HCT116 (cell line): ENCODE results near the gene BMERB1. TPM values are rescaled to one million over a fixed set of nuclear protein-coding genes. Genes with fewer than 3 reads are reported as not detected.

ENCODE experiments used
- ATAC-seq: fragments of 200-7000 bp; cut with Tn5 transposase; 2 replicates; pipeline ENCODE4 v1.9.1; 2020; ENCODE audit warnings: mild to moderate bottlenecking, moderate library complexity
- BruUV-seq: library from RNA; stranded (reverse); fragments of 400-500 nt; replicated peaks from 2 replicates; lab custom pipeline; 2021; lab: Mats Ljungman, UMichigan
- CTCF ChIA-PET: fragments of 300-600 bp; sonication (Branson Sonifier 250); formaldehyde crosslinking; loops from one replicate; lab custom pipeline; 2021; ENCODE audit warnings: antibody characterized with exemption; lab: Charles Lee
- POLR2A ChIA-PET: fragments of 300-600, 350-600 bp; sonication (Branson Sonifier 250); formaldehyde crosslinking; loops from one replicate; lab custom pipeline; 2021; ENCODE audit warnings: antibody characterized with exemption; lab: Charles Lee
- RAD21 ChIA-PET, 2 experiments: fragments of 300-600 bp; sonication (Branson Sonifier 250); formaldehyde crosslinking; loops; one replicate each; lab custom pipeline; 2023; ENCODE audit warnings: low total read pairs in 2 of 2; ENCODE audit not compliant: uncharacterized antibody in 2 of 2, unreplicated experiment in 2 of 2, low non-redundant PET in 1 of 2; lab: Charles Lee
- DNase-seq: peaks from one replicate; pipeline ENCODE4 v3.0.0-alpha.2; 2010; ENCODE audit warnings: low read depth, low spot score
- H2AFZ ChIP-seq: fragments of 200-600 bp; shearing (Covaris generic), sonication (generic); 2 replicates; pipeline ENCODE4 v1.6.1; 2017; ENCODE audit warnings: low read depth, mixed run types, mixed read lengths, antibody characterized with exemption, low read length; ENCODE audit not compliant: poor library complexity, severe bottlenecking
- H3K27ac ChIP-seq: 2 replicates; pipeline ENCODE4 v1.5.1; 2012; ENCODE audit warnings: low read depth, low read length
- H3K27me3 ChIP-seq: fragments of 200-600 bp; sonication (generic); 2 replicates; pipeline ENCODE4 v1.6.1; 2016; ENCODE audit warnings: mixed run types, low read length, mixed read lengths; ENCODE audit not compliant: insufficient read depth
- H3K36me3 ChIP-seq, 2 experiments: fragments of 200-500 bp in 1 of 2; fragments of 200-600 bp in 1 of 2; sonication (Bioruptor generic) in 1 of 2; sonication (generic) in 1 of 2; 2 replicates each; pipeline versions ENCODE4 v1.5.1 to v1.6.1; 2014 to 2016; ENCODE audit warnings: low read length in 2 of 2, inconsistent platforms in 1 of 2, mixed read lengths in 1 of 2, mixed run types in 1 of 2; ENCODE audit not compliant: insufficient read depth in 2 of 2, control insufficient read depth in 1 of 2
- H3K4me1 ChIP-seq, 2 experiments: fragments of 200-600 bp in 1 of 2; sonication (generic) in 1 of 2; 2 replicates each; pipeline versions ENCODE4 v1.5.1 to v1.6.1; 2012 to 2017; ENCODE audit warnings: low read length in 2 of 2, inconsistent platforms in 1 of 2, mild to moderate bottlenecking in 1 of 2, mixed read lengths in 1 of 2, mixed run types in 1 of 2, moderate library complexity in 1 of 2; ENCODE audit not compliant: insufficient read depth in 2 of 2, control insufficient read depth in 1 of 2
- H3K4me2 ChIP-seq: fragments of 200-600 bp; sonication (generic); 2 replicates; pipeline ENCODE4 v1.6.1; 2017; ENCODE audit warnings: mixed run types, low read length, mixed read lengths
- H3K4me3 ChIP-seq, 2 experiments: fragments of 200-600 bp in 1 of 2; sonication (generic) in 1 of 2; replicated peaks in 1 of 2; 2 replicates each; pipeline ENCODE4 v1.5.1; 2011 to 2016; ENCODE audit warnings: low read length in 2 of 2, control low read depth in 1 of 2, low read depth in 1 of 2, mild to moderate bottlenecking in 1 of 2, mixed read lengths in 1 of 2, mixed run types in 1 of 2
- H3K79me2 ChIP-seq: fragments of 200-600 bp; sonication (generic); 2 replicates; pipeline ENCODE4 v1.6.1; 2017; ENCODE audit warnings: mild to moderate bottlenecking, mixed run types, low read length, moderate library complexity, mixed read lengths; ENCODE audit not compliant: insufficient read depth
- H3K9ac ChIP-seq: fragments of 200-600 bp; sonication (generic); 2 replicates; pipeline ENCODE4 v1.6.1; 2016; ENCODE audit warnings: low read length, mixed read lengths
- H3K9me2 ChIP-seq: fragments of 200-600 bp; sonication (generic), shearing (Covaris generic); 2 replicates; pipeline ENCODE4 v1.6.1; 2017; ENCODE audit warnings: mixed run types, mild to moderate bottlenecking, moderate library complexity; ENCODE audit not compliant: insufficient read depth
- H3K9me3 ChIP-seq, 2 experiments: fragments of 200-500 bp in 1 of 2; fragments of 200-600 bp in 1 of 2; sonication (Bioruptor generic) in 1 of 2; sonication (generic) in 1 of 2; 2 replicates each; pipeline ENCODE4 v1.6.1; 2014 to 2017; ENCODE audit warnings: low read length in 2 of 2, mixed read lengths in 2 of 2, inconsistent platforms in 1 of 2, low read depth in 1 of 2, mild to moderate bottlenecking in 1 of 2, mixed run types in 1 of 2, moderate library complexity in 1 of 2; ENCODE audit not compliant: control insufficient read depth in 1 of 2, insufficient read depth in 1 of 2
- H4K20me1 ChIP-seq: fragments of 200-600 bp; sonication (generic), shearing (Covaris generic); 2 replicates; pipeline ENCODE4 v1.6.1; 2017; ENCODE audit warnings: mixed run types, mild to moderate bottlenecking, moderate library complexity; ENCODE audit not compliant: insufficient read depth
- CBX3 ChIP-seq: IDR thresholded peaks from 2 replicates; pipeline ENCODE4 v1.6.1; 2012; ENCODE audit warnings: low read depth
- CEBPB ChIP-seq: IDR thresholded peaks from 2 replicates; pipeline ENCODE4 v1.6.1; 2012; ENCODE audit warnings: low read depth
- EGR1 ChIP-seq: IDR thresholded peaks from 2 replicates; pipeline ENCODE4 v1.6.1; 2012; ENCODE audit warnings: low read depth
- JUND ChIP-seq: IDR thresholded peaks from 2 replicates; pipeline ENCODE4 v1.6.1; 2012
- MAX ChIP-seq: IDR thresholded peaks from 2 replicates; pipeline ENCODE4 v1.6.1; 2012
- POLR2AphosphoS5 ChIP-seq: IDR thresholded peaks from 2 replicates; pipeline ENCODE4 v1.6.1; 2011; ENCODE audit warnings: mild to moderate bottlenecking, low read depth, low read length, moderate library complexity
- RAD21 ChIP-seq: IDR thresholded peaks from 2 replicates; pipeline ENCODE4 v1.6.1; 2012; ENCODE audit warnings: low read depth, mild to moderate bottlenecking
- REST ChIP-seq: IDR thresholded peaks from 2 replicates; pipeline ENCODE4 v1.6.1; 2012; ENCODE audit warnings: low read depth
- SRF ChIP-seq: IDR thresholded peaks from 2 replicates; pipeline ENCODE4 v1.6.1; 2012; ENCODE audit warnings: low read depth
- YY1 ChIP-seq: IDR thresholded peaks from 2 replicates; pipeline ENCODE4 v1.6.1; 2011; ENCODE audit warnings: low read length, low read depth, moderate library complexity, mild to moderate bottlenecking; ENCODE audit not compliant: insufficient replicate concordance; ENCODE audit errors: extremely low read depth
- ZNF274 ChIP-seq: fragments of 200-500 bp; sonication (Bioruptor generic); IDR thresholded peaks from 2 replicates; pipeline ENCODE4 v1.6.1; 2014; ENCODE audit warnings: mild to moderate bottlenecking, low read depth, low read length, inconsistent platforms
- intact Hi-C: fragments of 100-400 bp; cut with micrococcal nuclease; formaldehyde crosslinking; loops from 2 replicates; pipeline ENCODE4 v1.10.0; 2022
- total RNA-seq: library from RNA; stranded (reverse); gene quantifications from one replicate; pipeline ENCODE4 v1.2.1, GENCODE V29; 2021; ENCODE audit not compliant: unreplicated experiment

BMERB1 gene
- total RNA-seq, 1 experiment from 2014 or later: 43.6 TPM

GRCh38 chr16:15602285-15603044, 168.1 kb downstream of the BMERB1 start:
- ATAC-seq (no peak), DNase-seq (no peak)
- H3K36me3 ChIP-seq: peaks cover 30 to 40% of the 10 kb centered on the region in 2 experiments; a peak in 3 of 4 replicates
- no peak overlapping the region for H3K4me3 ChIP-seq
- TF ChIP-seq JUND: no peak
- no peak for TF ChIP-seq CEBPB
- TF ChIP-seq ZNF274: no peak
- no peak overlapping the region for H3K9ac ChIP-seq
- POLR2A ChIA-PET: interaction anchor here (1.2 kb wide), 1 partner anchor 12 kb away, joined by 6 read pairs; no protein-coding TSS in a partner anchor
- H3K79me2 ChIP-seq: no peaks in the 10 kb centered on the region
- CTCF ChIA-PET: no interaction called here
- no peak overlapping the region for H2AFZ ChIP-seq
- no TSS peak for BruUV-seq
- RAD21 ChIA-PET: no interaction called here
- no peaks in the 10 kb centered on the region for H3K9me2 ChIP-seq
- H3K27ac ChIP-seq: no peak overlapping the region
- no peak overlapping the region for H3K4me2 ChIP-seq
- H3K9me3 ChIP-seq: no peaks in the 10 kb centered on the region
- intact Hi-C loops: no loop called here
- H3K4me1 ChIP-seq: peaks cover 0 to 5% of the 10 kb centered on the region in 2 experiments; a peak in 1 of 4 replicates
- H4K20me1 ChIP-seq: no peaks in the 10 kb centered on the region
- H3K27me3 ChIP-seq: no peaks in the 10 kb centered on the region

GRCh38 chr16:15604460-15605440, 170.4 kb downstream of the BMERB1 start:
- no peak for DNase-seq
- no peaks in the 10 kb centered on the region for H3K79me2 ChIP-seq
- no TSS peak for BruUV-seq

More at GRCh38 chr16:15604460-15605440, 170.4 kb downstream of the BMERB1 start:
- Histone ChIP-seq H3K36me3 (peaks cover 24 to 33% of the 10 kb centered on the region in 2 experiments; a peak in 3 of 4 replicates), H3K27ac (no peak overlapping the region), H4K20me1 (no peaks in the 10 kb centered on the region), H2AFZ (no peak overlapping the region), H3K4me3 (no peak overlapping the region), H3K9me3 (no peaks in the 10 kb centered on the region), H3K27me3 (no peaks in the 10 kb centered on the region), H3K4me1 (peaks cover 0 to 3% of the 10 kb centered on the region in 2 experiments; a peak in 1 of 4 replicates), H3K4me2 (no peak overlapping the region), H3K9ac (no peak overlapping the region), H3K9me2 (no peaks in the 10 kb centered on the region)
- RAD21 ChIA-PET: no interaction called here
- CTCF ChIA-PET: no interaction called here
- POLR2A ChIA-PET: interaction anchor here (0.8 kb wide), 1 partner anchor 8 kb away, joined by 3 read pairs; no protein-coding TSS in a partner anchor
- intact Hi-C loops: no loop called here
- TF ChIP-seq ZNF274 (no peak), MAX (no peak), CBX3 (no peak), EGR1 (no peak), YY1 (no peak), RAD21 (no peak), POLR2AphosphoS5 (no peak), REST (no peak), SRF (no peak), CEBPB (no peak)
- no peak for ATAC-seq
